B cell (primary cell): Measurements from ENCODE around the gene CFAP97D2. TPM values are rescaled to one million over a fixed set of nuclear protein-coding genes. Genes with fewer than 3 reads are reported as not detected.

Experiments
- ATAC-seq: fragments of 200-7000 bp; cut with Tn5 transposase; one replicate; pipeline ENCODE4 v1.10.0; 2021; ENCODE audit warnings: low read depth, mild to moderate bottlenecking, moderate number of reproducible peaks, moderate library complexity
- CTCF ChIA-PET: fragments of 350-600 bp; sonication (Branson Sonifier 250); formaldehyde crosslinking; loops from one replicate; lab custom pipeline; 2021; ENCODE audit warnings: antibody characterized with exemption, inconsistent platforms; lab: Charles Lee
- POLR2A ChIA-PET: fragments of 350-600 bp; sonication (Branson Sonifier 250); formaldehyde crosslinking; loops from one replicate; lab custom pipeline; 2021; ENCODE audit warnings: antibody characterized with exemption; lab: Charles Lee
- DNase-seq: peaks from one replicate; pipeline ENCODE4 v3.0.0; 2013
- H2AFZ ChIP-seq: 2 replicates; pipeline ENCODE4 v1.6.1; 2012; ENCODE audit warnings: mild to moderate bottlenecking, low read depth, low read length; ENCODE audit not compliant: insufficient read depth, poor library complexity, severe bottlenecking
- H3K27ac ChIP-seq, 2 donors: 1 replicate in 1 of 2; 2 replicates in 1 of 2; pipeline ENCODE4 v1.5.1; 2012 to 2013; ENCODE audit warnings: low read length in 2 of 2, mild to moderate bottlenecking in 2 of 2, moderate library complexity in 1 of 2
- H3K27me3 ChIP-seq, 4 experiments: fragments of 200-600 bp in 1 of 4; sonication (generic) in 1 of 4; replicated peaks in 1 of 4; 1 replicate in 2 of 4; 2 replicates in 2 of 4; pipeline versions ENCODE4 v1.6.1 to v1.7.0; 2013 to 2016; ENCODE audit warnings: low read length in 3 of 4, mild to moderate bottlenecking in 2 of 4, mixed read lengths in 1 of 4, moderate library complexity in 1 of 4; ENCODE audit not compliant: insufficient read depth in 4 of 4, control insufficient read depth in 3 of 4; ENCODE audit errors: control extremely low read depth in 1 of 4
- H3K36me3 ChIP-seq, 2 experiments: replicated peaks in 1 of 2; 1 replicate in 1 of 2; 2 replicates in 1 of 2; pipeline versions ENCODE4 v1.6.1 to v1.7.1; 2013; ENCODE audit warnings: low read length in 1 of 2; ENCODE audit not compliant: insufficient read depth in 2 of 2, control insufficient read depth in 1 of 2; ENCODE audit errors: control extremely low read depth in 1 of 2, extremely low read depth in 1 of 2
- H3K4me1 ChIP-seq, 2 donors: fragments of 200-600 bp in 1 of 2; sonication (generic) in 1 of 2; 1 replicate in 1 of 2; 2 replicates in 1 of 2; pipeline versions ENCODE4 v1.5.1 to v1.6.1; 2013 to 2017; ENCODE audit warnings: low read length in 2 of 2; ENCODE audit not compliant: control insufficient read depth in 2 of 2, insufficient read depth in 2 of 2
- H3K4me2 ChIP-seq: replicated peaks from 2 replicates; pipeline ENCODE3; 2012; ENCODE audit warnings: mild to moderate bottlenecking, low read depth, low read length; ENCODE audit not compliant: poor library complexity, severe bottlenecking
- H3K4me3 ChIP-seq, 5 experiments: fragments of 200-600 bp in 1 of 5; sonication (generic) in 1 of 5; 1 replicate in 3 of 5; 2 replicates in 2 of 5; pipeline versions ENCODE4 v1.5.1 to v1.7.0; 2011 to 2016; ENCODE audit warnings: low read length in 4 of 5, mild to moderate bottlenecking in 4 of 5, low read depth in 2 of 5, control low read depth in 1 of 5, moderate library complexity in 1 of 5; ENCODE audit not compliant: insufficient read depth in 1 of 5; ENCODE audit errors: control extremely low read depth in 1 of 5, extremely low read depth in 1 of 5
- H3K79me2 ChIP-seq: fragments of 200-600 bp; sonication (generic); one replicate; pipeline ENCODE4 v1.6.0; 2016; ENCODE audit warnings: low read length; ENCODE audit not compliant: control insufficient read depth, insufficient read depth
- H3K9ac ChIP-seq: fragments of 200-600 bp; sonication (generic); 2 replicates; pipeline ENCODE4 v1.6.1; 2017; ENCODE audit warnings: mild to moderate bottlenecking, low read length, moderate library complexity
- H3K9me3 ChIP-seq, 3 donors: one replicate each; pipeline versions ENCODE4 v1.6.1 to v1.7.1; 2013; ENCODE audit warnings: low read length in 2 of 3; ENCODE audit not compliant: control insufficient read depth in 2 of 3, insufficient read depth in 1 of 3; ENCODE audit errors: control extremely low read depth in 1 of 3
- H4K20me1 ChIP-seq: 2 replicates; pipeline ENCODE4 v1.6.0; 2012; ENCODE audit warnings: mild to moderate bottlenecking, low read length; ENCODE audit not compliant: insufficient read depth, control insufficient read depth, poor library complexity, severe bottlenecking
- H3K27ac Mint-ChIP-seq: one replicate; pipeline ENCODE4 v1.8.0; 2021; ENCODE audit warnings: mixed read lengths
- H3K27me3 Mint-ChIP-seq: one replicate; pipeline ENCODE4 v1.8.0; 2021; ENCODE audit warnings: mixed read lengths
- H3K4me1 Mint-ChIP-seq: one replicate; pipeline ENCODE4 v1.8.0; 2021; ENCODE audit warnings: mixed read lengths
- H3K4me3 Mint-ChIP-seq: one replicate; pipeline ENCODE4 v1.8.0; 2021; ENCODE audit warnings: mixed read lengths
- H3K9me3 Mint-ChIP-seq: one replicate; pipeline ENCODE4 v1.8.0; 2022; ENCODE audit warnings: mixed read lengths; ENCODE audit not compliant: insufficient read depth
- CTCF ChIP-seq: fragments of 200-600 bp; IDR thresholded peaks from one replicate; pipeline ENCODE4 v1.8.0; 2022; ENCODE audit warnings: antibody characterized with exemption, mild to moderate bottlenecking
- EZH2 ChIP-seq: IDR thresholded peaks from 2 replicates; pipeline ENCODE4 v1.6.1; 2012; ENCODE audit warnings: borderline replicate concordance, low read depth, mild to moderate bottlenecking, moderate library complexity, low read length; ENCODE audit not compliant: insufficient read depth, poor library complexity, severe bottlenecking
- WGBS: methylation state at CpG from one replicate; pipeline ENCODE4 v1.1.5; 2013; ENCODE audit warnings: missing lambda C conversion rate; ENCODE audit not compliant: insufficient coverage; 5-methylcytosine and 5-hydroxymethylcytosine counted together
- intact Hi-C: fragments of 100-400 bp; cut with micrococcal nuclease; formaldehyde crosslinking; loops from one replicate; pipeline ENCODE4 v1.10.0; 2022
- polyA plus RNA-seq: library from polyadenylated mRNA; depleted of rRNA; stranded (reverse); fragments of >200 nt; gene quantifications from 2 replicates; pipeline ENCODE4 v1.2.3, GENCODE V29; 2012
- total RNA-seq, 2 donors: library from RNA; stranded (reverse); fragments of 120-200 nt in 1 of 2; gene quantifications; 1 replicate in 1 of 2; 2 replicates in 1 of 2; pipeline versions ENCODE4 v1.2.3 to v1.2.4, GENCODE V29; 2013 to 2022

CFAP97D2 gene
- total and polyA plus RNA-seq, 2 donors (not counting 1 experiment from before 2014, with no cell fraction given), result 0.09 to 0.22 TPM

GRCh38 chr13:114146629-114147028 lies 32.4 kb upstream of the CFAP97D2 start:
- TF ChIP-seq CTCF (peak; percentile 17), EZH2 (no peak)
- ChIA-PET POLR2A (interaction anchor here (1.0 kb wide), 1 partner anchor 16 kb away, joined by 4 read pairs; no protein-coding TSS in a partner anchor), CTCF (interaction anchor here (1.2 kb wide), 1 partner anchor 68 kb away, joined by 4 read pairs; no protein-coding TSS in a partner anchor)
- Mint-ChIP-seq H3K27me3 (no peaks in the 10 kb centered on the region), H3K4me1 (peaks cover 21% of the 10 kb centered on the region), H3K4me3 (peak overlapping the region; percentile 69), H3K9me3 (no peaks in the 10 kb centered on the region), H3K27ac (peak overlapping the region; percentile 80)
- no peak overlapping the region for H3K4me3 ChIP-seq
- peaks cover 8% of the 10 kb centered on the region for H3K79me2 ChIP-seq
- DNase-seq (peak; percentile 48), ATAC-seq (no peak)
- H2AFZ ChIP-seq, result no peak overlapping the region
- peak overlapping the region; percentile 73 for H3K4me2 ChIP-seq
- no peaks in the 10 kb centered on the region for H3K36me3 ChIP-seq
- no peaks in the 10 kb centered on the region for H4K20me1 ChIP-seq
- 51% methylated on average over 9 of the region's 10 CpGs for WGBS
- no peak overlapping the region for H3K27ac ChIP-seq
- no peaks in the 10 kb centered on the region for H3K27me3 ChIP-seq
- peaks cover 74 to 83% of the 10 kb centered on the region in 2 donors for H3K4me1 ChIP-seq
- H3K9me3 ChIP-seq, result no peaks in the 10 kb centered on the region
- H3K9ac ChIP-seq, result no peak overlapping the region
- intact Hi-C loops, result no loop called here

- CTCF ChIA-PET, result interaction anchor here (1.1 to 1.4 kb wide), 4 partner anchors 9 to 78 kb away, joined by 3 to 7 read pairs (median 4); no protein-coding TSS in a partner anchor
- Histone ChIP-seq H3K36me3 (no peaks in the 10 kb centered on the region), H3K9ac (peak overlapping the region; percentile 34), H3K79me2 (peaks cover 8% of the 10 kb centered on the region), H4K20me1 (no peaks in the 10 kb centered on the region), H3K27me3 (no peaks in the 10 kb centered on the region), H3K9me3 (no peaks in the 10 kb centered on the region), H3K27ac (peak overlapping the region; percentile 4 to 14), H3K4me3 (peak overlapping the region in 1 of 5 experiments; percentile 18), H3K4me1 (peaks cover 61 to 69% of the 10 kb centered on the region in 2 donors), H2AFZ (peak overlapping the region; percentile 57), H3K4me2 (peak overlapping the region; percentile 68)
- TF ChIP-seq EZH2 (no peak), CTCF (no peak)
- intact Hi-C loops, result no loop called here
- Mint-ChIP-seq H3K27me3 (no peaks in the 10 kb centered on the region), H3K9me3 (no peaks in the 10 kb centered on the region), H3K4me3 (peak overlapping the region; percentile 64), H3K27ac (peak overlapping the region; percentile 83), H3K4me1 (peaks cover 21% of the 10 kb centered on the region)
- ATAC-seq (no peak), DNase-seq (no peak)
- WGBS, result 70% methylated on average over 12 of the region's 22 CpGs
- POLR2A ChIA-PET, result interaction anchor here (0.9 to 1.3 kb wide), 3 partner anchors 14 to 99 kb away, joined by 3 to 5 read pairs (median 4); no protein-coding TSS in a partner anchor
These were observed 31.1 kb upstream of the CFAP97D2 start for GRCh38 chr13:114147803-114148520.
